RPMI8226 (cell line): ENCODE measurements around the gene FKBP8.

Experiments used
- DNase-seq: peaks from one replicate; pipeline ENCODE4 v3.0.0-alpha.2; 2015

Gene FKBP8

GRCh38 chr19:18520848-18521691, 22.3 kb downstream of the FKBP8 start:
- peak; percentile 75 for DNase-seq

GRCh38 chr19:18519962-18520847, 23.2 kb downstream of the FKBP8 start:
- peak; percentile 78 for DNase-seq

- no peak for DNase-seq
Observed at GRCh38 chr19:18518639-18519038, 24.7 kb downstream of the FKBP8 start.

- no peak for DNase-seq
Observed at GRCh38 chr19:18517606-18518005, 25.8 kb downstream of the FKBP8 start.

- DNase-seq, result no peak
Observed at GRCh38 chr19:18515959-18516358, 27.4 kb downstream of the FKBP8 start.

- no peak for DNase-seq
Observed at GRCh38 chr19:18514800-18515682, 28.3 kb downstream of the FKBP8 start.

- no peak for DNase-seq
Observed at GRCh38 chr19:18513868-18514267, 29.5 kb downstream of the FKBP8 start.

- DNase-seq, result no peak
Observed at GRCh38 chr19:18510216-18510615, 33.2 kb downstream of the FKBP8 start.

- no peak for DNase-seq
Observed at GRCh38 chr19:18508585-18508984, 34.8 kb downstream of the FKBP8 start.

- DNase-seq, result no peak
Observed at GRCh38 chr19:18507727-18508440, 35.5 kb downstream of the FKBP8 start.

- DNase-seq, result no peak
Observed at GRCh38 chr19:18507021-18507726, 36.2 kb downstream of the FKBP8 start.

GRCh38 chr19:18506101-18506930, 37.1 kb downstream of the FKBP8 start:
- DNase-seq, result no peak

- no peak for DNase-seq
Observed at GRCh38 chr19:18504886-18505610, 38.3 kb downstream of the FKBP8 start.

GRCh38 chr19:18503971-18504885, 39.1 kb downstream of the FKBP8 start:
- no peak for DNase-seq

GRCh38 chr19:18503337-18503970, 39.9 kb downstream of the FKBP8 start:
- DNase-seq, result no peak

GRCh38 chr19:18502638-18503294, 40.6 kb downstream of the FKBP8 start:
- DNase-seq, result no peak

- no peak for DNase-seq
Observed at GRCh38 chr19:18502246-18502637, 41.1 kb downstream of the FKBP8 start.

GRCh38 chr19:18501832-18502231, 41.5 kb downstream of the FKBP8 start:
- DNase-seq, result no peak
